SK-N-SH (cell line): Measurements from ENCODE around the gene SH3RF1. TPM values are rescaled to one million over a fixed set of nuclear protein-coding genes. Genes with fewer than 3 reads are reported as not detected.

ENCODE experiments used
- CTCF ChIA-PET: fragments of 300-600, 350-600 bp; formaldehyde crosslinking; extraction: SDS; loops from one replicate; lab custom pipeline; 2021; lab: Yijun Ruan, JAX
- POLR2A ChIA-PET: fragments of 350-600 bp; sonication (Branson Sonifier 250); formaldehyde crosslinking; extraction: SDS; loops from one replicate; lab custom pipeline; 2020; ENCODE audit warnings: antibody characterized with exemption, inconsistent platforms; lab: Yijun Ruan, JAX
- DNase-seq: peaks from one replicate; pipeline ENCODE4 v3.0.0; 2012
- H2AFZ ChIP-seq: fragments of 200-600 bp; sonication (generic); 2 replicates; pipeline ENCODE4 v1.8.1; 2016; ENCODE audit warnings: antibody characterized with exemption, mild to moderate bottlenecking, low read depth
- H3F3A ChIP-seq: fragments of 200-600 bp; sonication (generic); replicated peaks from 2 replicates; pipeline ENCODE3; 2016; ENCODE audit warnings: antibody characterized with exemption, mild to moderate bottlenecking; ENCODE audit not compliant: insufficient read depth
- H3K27ac ChIP-seq, 2 experiments: fragments of 200-500 bp in 1 of 2; fragments of 200-600 bp in 1 of 2; sonication (Bioruptor generic) in 1 of 2; sonication (generic), shearing (Covaris generic) in 1 of 2; 2 replicates each; pipeline versions ENCODE4 v1.5.1 to v1.6.1; 2014 to 2016; ENCODE audit warnings: low read depth in 2 of 2, inconsistent platforms in 1 of 2, low read length in 1 of 2, mild to moderate bottlenecking in 1 of 2, mixed read lengths in 1 of 2
- H3K27me3 ChIP-seq: fragments of 200-600 bp; sonication (generic), shearing (Covaris generic); 2 replicates; pipeline ENCODE4 v1.6.1; 2016; ENCODE audit warnings: mixed run types; ENCODE audit not compliant: insufficient read depth
- H3K36me3 ChIP-seq, 2 experiments: fragments of 200-500 bp in 1 of 2; fragments of 200-600 bp in 1 of 2; sonication (Bioruptor generic) in 1 of 2; sonication (generic) in 1 of 2; replicated peaks in 1 of 2; 2 replicates each; pipeline versions ENCODE3 to v1.5.1; 2014 to 2016; ENCODE audit warnings: low read length in 1 of 2, mild to moderate bottlenecking in 1 of 2; ENCODE audit not compliant: insufficient read depth in 2 of 2, control insufficient read depth in 1 of 2
- H3K4me1 ChIP-seq, 2 experiments: fragments of 200-500 bp in 1 of 2; fragments of 200-600 bp in 1 of 2; sonication (Bioruptor generic) in 1 of 2; sonication (generic), shearing (Covaris generic) in 1 of 2; 2 replicates each; pipeline versions ENCODE4 v1.5.1 to v1.6.1; 2014 to 2016; ENCODE audit warnings: low read depth in 1 of 2, low read length in 1 of 2, mixed run types in 1 of 2; ENCODE audit not compliant: insufficient read depth in 2 of 2, control insufficient read depth in 1 of 2
- H3K4me2 ChIP-seq: fragments of 200-600 bp; sonication (generic), shearing (Covaris generic); 2 replicates; pipeline ENCODE4 v1.6.1; 2017; ENCODE audit warnings: mixed run types
- H3K4me3 ChIP-seq, 2 experiments: fragments of 200-500 bp in 1 of 2; fragments of 200-600 bp in 1 of 2; sonication (Bioruptor generic) in 1 of 2; sonication (generic), shearing (Covaris generic) in 1 of 2; 2 replicates each; pipeline versions ENCODE4 v1.5.1 to v1.8.1; 2014 to 2016; ENCODE audit warnings: low read depth in 2 of 2, inconsistent platforms in 1 of 2, low read length in 1 of 2, mild to moderate bottlenecking in 1 of 2, mixed read lengths in 1 of 2, moderate library complexity in 1 of 2
- H3K79me2 ChIP-seq: fragments of 200-600 bp; sonication (generic); 2 replicates; pipeline ENCODE4 v1.8.1; 2017; ENCODE audit warnings: mild to moderate bottlenecking; ENCODE audit not compliant: insufficient read depth
- H3K9ac ChIP-seq: fragments of 200-600 bp; sonication (generic); 2 replicates; pipeline ENCODE4 v1.6.1; 2017; ENCODE audit warnings: mixed run types
- H3K9me2 ChIP-seq: fragments of 200-600 bp; sonication (generic); 2 replicates; pipeline ENCODE4 v1.6.1; 2017; ENCODE audit warnings: mixed run types
- H3K9me3 ChIP-seq: fragments of 200-600 bp; sonication (generic); 2 replicates; pipeline ENCODE4 v1.6.1; 2017; ENCODE audit warnings: mixed run types, mild to moderate bottlenecking, moderate library complexity
- H4K20me1 ChIP-seq: fragments of 200-600 bp; sonication (generic); 2 replicates; pipeline ENCODE4 v1.6.1; 2017; ENCODE audit warnings: mild to moderate bottlenecking, mixed run types; ENCODE audit not compliant: insufficient read depth
- CHD2 ChIP-seq: fragments of 150-350 bp; IDR thresholded peaks from 2 replicates; pipeline ENCODE4 v1.6.1; 2018; ENCODE audit warnings: low read length; ENCODE audit not compliant: partially characterized antibody
- ELF1 ChIP-seq: IDR thresholded peaks from 2 replicates; pipeline ENCODE4 v1.4.0; 2012
- EP300 ChIP-seq, 2 experiments: IDR thresholded peaks; 2 replicates each; pipeline versions ENCODE4 v1.4.0 to v1.6.1; 2012; ENCODE audit warnings: borderline replicate concordance in 1 of 2, low read depth in 1 of 2, low read length in 1 of 2
- FOSL2 ChIP-seq: IDR thresholded peaks from 2 replicates; pipeline ENCODE4 v1.4.0; 2012; ENCODE audit warnings: low read depth, mild to moderate bottlenecking, moderate library complexity, borderline replicate concordance
- FOXJ3 ChIP-seq: sonication (generic); formaldehyde crosslinking; IDR thresholded peaks from 2 replicates; pipeline ENCODE4 v1.5.1; 2020; ENCODE audit warnings: mild to moderate bottlenecking, missing genetic modification reagents
- GATA2 ChIP-seq: sonication (generic); formaldehyde crosslinking; IDR thresholded peaks from 2 replicates; pipeline ENCODE4 v1.5.0; 2020; ENCODE audit warnings: mild to moderate bottlenecking, missing genetic modification reagents
- JUND ChIP-seq: IDR thresholded peaks from 2 replicates; pipeline ENCODE4 v1.4.0; 2012
- MEF2A ChIP-seq: IDR thresholded peaks from 2 replicates; pipeline ENCODE4 v1.4.0; 2012; ENCODE audit warnings: low read depth, borderline replicate concordance
- TEAD4 ChIP-seq: IDR thresholded peaks from 2 replicates; pipeline ENCODE4 v1.4.0; 2012; ENCODE audit warnings: mild to moderate bottlenecking, borderline replicate concordance; ENCODE audit not compliant: insufficient read depth
- YY1 ChIP-seq: IDR thresholded peaks from 2 replicates; pipeline ENCODE4 v1.4.0; 2012; ENCODE audit warnings: low read depth, mild to moderate bottlenecking
- WGBS: methylation state at CpG from one replicate; pipeline ENCODE4 v1.1.6; 2017; ENCODE audit warnings: low lambda C conversion rate; 5-methylcytosine and 5-hydroxymethylcytosine counted together
- polyA plus RNA-seq, 3 experiments: library from polyadenylated mRNA; depleted of rRNA; stranded (reverse); fragments of >200 nt; gene quantifications; 2 replicates each; pipeline ENCODE4 v1.2.3, GENCODE V29; 2012
- TF ChIP-seq, protein P1 (sequence below): IDR thresholded peaks from 2 replicates; pipeline ENCODE4; 2012

The SH3RF1 gene
- polyA plus RNA-seq, 1 of the 3 experiments (the other 2 are of a cell fraction): 22.0 TPM

DNA sequence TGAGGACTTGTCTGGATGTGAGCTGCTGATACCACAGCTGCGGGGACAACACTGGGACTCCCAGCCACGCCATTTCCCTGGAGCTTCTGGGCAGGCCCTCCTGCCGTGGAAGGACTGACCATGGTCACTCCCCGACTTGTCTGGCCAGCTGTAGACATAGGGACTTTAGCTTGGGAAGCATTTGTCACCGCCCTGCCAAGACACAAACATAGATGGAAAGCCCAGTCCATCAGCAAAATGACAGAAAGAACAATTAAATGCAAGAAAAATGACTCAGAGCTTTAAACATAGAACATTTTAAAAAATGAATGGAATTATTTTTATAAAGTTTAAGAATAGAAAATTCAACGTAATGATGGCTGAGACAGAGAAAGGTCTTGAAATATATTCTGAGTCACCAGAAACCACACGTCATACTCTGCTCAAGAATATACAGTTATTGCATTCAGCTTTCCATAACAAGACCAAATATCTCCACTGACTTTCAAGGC, 153.1 kb downstream of the SH3RF1 start:
- no peak overlapping the region for H3K4me3 ChIP-seq
- H3K27ac ChIP-seq: peak overlapping the region in 1 of 2 experiments; percentile 97; a peak in 3 of 4 replicates
- peaks cover 61 to 73% of the 10 kb centered on the region in 2 experiments for H3K36me3 ChIP-seq
- peaks cover 3 to 37% of the 10 kb centered on the region in 2 experiments; a peak in 3 of 4 replicates for H3K4me1 ChIP-seq
- no peaks in the 10 kb centered on the region for H4K20me1 ChIP-seq
- POLR2A ChIA-PET: interaction anchor here (0.7 kb wide), 1 partner anchor 58 kb away, joined by 3 read pairs; no protein-coding TSS in a partner anchor
- CTCF ChIA-PET: interaction anchor here (0.9 kb wide), 1 partner anchor 93 kb away, joined by 3 read pairs; no protein-coding TSS in a partner anchor
- no peaks in the 10 kb centered on the region for H3K27me3 ChIP-seq
- H3K9ac ChIP-seq: peak overlapping the region; percentile 57
- no peaks in the 10 kb centered on the region for H3K9me2 ChIP-seq
- TF ChIP-seq JUND (peak; percentile 40; the same call in 1 of the 2 replicates), FOXJ3 (CRISPR knock-in tag) (no peak), CHD2 (no peak), GATA2 (CRISPR knock-in tag) (no peak), ELF1 (no peak), FOSL2 (peak; percentile 44; the same call in 1 of the 2 replicates), MEF2A (peak; percentile 74), EP300 (IDR thresholded peaks at IDR 0.05; ENCODE audit: borderline replicate concordance in 1 of 2, low read depth in 1 of 2, low read length in 1 of 2) (peak in 1 of 2 experiments; percentile 17; a peak in 1 of 4 replicates)
- TF ChIP-seq, protein P1, sequence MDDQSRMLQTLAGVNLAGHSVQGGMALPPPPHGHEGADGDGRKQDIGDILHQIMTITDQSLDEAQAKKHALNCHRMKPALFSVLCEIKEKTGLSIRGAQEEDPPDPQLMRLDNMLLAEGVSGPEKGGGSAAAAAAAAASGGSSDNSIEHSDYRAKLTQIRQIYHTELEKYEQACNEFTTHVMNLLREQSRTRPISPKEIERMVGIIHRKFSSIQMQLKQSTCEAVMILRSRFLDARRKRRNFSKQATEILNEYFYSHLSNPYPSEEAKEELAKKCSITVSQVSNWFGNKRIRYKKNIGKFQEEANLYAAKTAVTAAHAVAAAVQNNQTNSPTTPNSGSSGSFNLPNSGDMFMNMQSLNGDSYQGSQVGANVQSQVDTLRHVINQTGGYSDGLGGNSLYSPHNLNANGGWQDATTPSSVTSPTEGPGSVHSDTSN: peak; percentile 39; the same call in 1 of the 2 replicates
- peaks cover 39% of the 10 kb centered on the region for H3K79me2 ChIP-seq
- WGBS: 73% methylated on average over 7 of the region's 7 CpGs
- no peak overlapping the region for H2AFZ ChIP-seq
- no peak for DNase-seq
- H3F3A ChIP-seq: peaks cover 61% of the 10 kb centered on the region
- peak overlapping the region; percentile 57 for H3K4me2 ChIP-seq
- no peaks in the 10 kb centered on the region for H3K9me3 ChIP-seq

DNA sequence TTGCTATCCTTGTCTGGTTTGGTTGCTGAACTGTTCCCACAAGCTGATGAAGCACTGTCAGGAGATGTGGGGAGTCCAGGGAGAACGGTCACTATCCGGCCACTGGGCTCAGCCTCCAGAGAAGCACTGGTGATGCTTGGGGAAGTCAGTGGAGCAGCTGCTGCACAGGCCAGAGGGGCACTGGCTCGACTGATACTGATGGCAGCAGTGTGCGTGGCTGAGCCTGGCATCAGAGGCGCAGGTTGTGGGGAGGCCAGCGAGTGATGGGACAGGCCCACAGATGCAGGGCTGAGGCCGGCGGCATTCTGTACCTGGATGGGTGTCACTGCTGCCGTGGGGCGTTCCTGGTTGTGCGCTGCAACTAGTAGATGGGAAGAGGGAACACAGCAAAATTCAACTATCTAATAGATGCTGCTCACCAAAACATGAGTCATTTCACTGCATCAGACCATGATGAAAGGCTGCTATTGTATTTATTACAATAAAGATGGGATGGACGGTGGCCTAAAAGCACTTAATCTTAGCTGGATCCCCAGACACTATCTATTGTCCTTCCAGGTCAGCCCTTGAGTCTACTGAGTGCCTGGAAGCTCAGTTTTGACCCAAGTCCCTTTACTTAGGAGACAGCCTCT, 154.4 kb downstream of the SH3RF1 start:
- Histone ChIP-seq H3F3A (peaks cover 61% of the 10 kb centered on the region), H4K20me1 (no peaks in the 10 kb centered on the region), H3K9me3 (no peaks in the 10 kb centered on the region), H3K79me2 (peaks cover 45% of the 10 kb centered on the region), H3K27ac (peak overlapping the region in 1 of 2 experiments; percentile 97; a peak in 2 of 4 replicates), H3K9ac (peak overlapping the region; percentile 57; the same call in 1 of the 2 replicates), H3K4me3 (peak overlapping the region in 1 of 2 experiments; percentile 1; a peak in 1 of 4 replicates), H3K9me2 (no peaks in the 10 kb centered on the region), H3K27me3 (no peaks in the 10 kb centered on the region), H3K4me1 (peaks cover 0 to 37% of the 10 kb centered on the region in 2 experiments; a peak in 2 of 4 replicates), H3K36me3 (peaks cover 53 to 76% of the 10 kb centered on the region in 2 experiments), H3K4me2 (peak overlapping the region; percentile 57)
- ChIA-PET CTCF (interaction anchor here (0.7 to 0.9 kb wide), 2 partner anchors 91 to 415 kb away, joined by 3 read pairs; no protein-coding TSS in a partner anchor), POLR2A (no interaction called here)
- no peak for DNase-seq
- TF ChIP-seq, protein P1: peak; percentile 25; the same call in 1 of the 2 replicates
- TF ChIP-seq TEAD4 (no peak), FOSL2 (peak; percentile 43; the same call in 1 of the 2 replicates), YY1 (no peak), JUND (peak; percentile 15; the same call in 1 of the 2 replicates)
- TF ChIP-seq, all 33 proteins: peak for 3
- WGBS: 69% methylated on average over 7 of the region's 12 CpGs
- H2AFZ ChIP-seq: no peak overlapping the region
